WERI-Rb-1 (cell line): ENCODE measurements around the gene NUP188.

Source experiments
- DNase-seq: peaks from one replicate; pipeline ENCODE4 v3.0.0-alpha.2; 2020
- H3K27ac ChIP-seq: fragments of 250-450 bp; sonication (Bioruptor Pico); 2 replicates; pipeline ENCODE4 v1.5.1; 2020; ENCODE audit warnings: mild to moderate bottlenecking, moderate library complexity
- H3K27me3 ChIP-seq: fragments of 250-450 bp; sonication (Bioruptor Pico); 2 replicates; pipeline ENCODE4 v1.5.1; 2021; ENCODE audit warnings: mild to moderate bottlenecking, low read depth, moderate library complexity; ENCODE audit not compliant: insufficient read depth, severe bottlenecking
- H3K36me3 ChIP-seq: fragments of 250-450 bp; sonication (Bioruptor Pico); 2 replicates; pipeline ENCODE4 v1.5.1; 2020; ENCODE audit warnings: mild to moderate bottlenecking, moderate library complexity
- H3K4me3 ChIP-seq: 2 replicates; pipeline ENCODE4 v1.5.1; 2011; ENCODE audit warnings: low read depth, mild to moderate bottlenecking, control low read depth, low read length
- H3K9me3 ChIP-seq: fragments of 250-450 bp; sonication (Bioruptor Pico); 2 replicates; pipeline ENCODE4 v1.5.1; 2021; ENCODE audit warnings: mild to moderate bottlenecking, moderate library complexity; ENCODE audit not compliant: severe bottlenecking
- CTCF ChIP-seq: IDR thresholded peaks from 2 replicates; pipeline ENCODE4 v1.5.1; 2011; ENCODE audit warnings: low read depth, mild to moderate bottlenecking, control low read depth, inconsistent platforms, low read length

NUP188 gene

GRCh38 chr9:128969491-128969890, 22.0 kb downstream of the NUP188 start:
- no peak overlapping the region for H3K27ac ChIP-seq
- H3K27me3 ChIP-seq = no peaks in the 10 kb centered on the region
- peaks cover 94% of the 10 kb centered on the region for H3K36me3 ChIP-seq
- no peak for TF ChIP-seq CTCF
- H3K9me3 ChIP-seq = no peaks in the 10 kb centered on the region
- no peak overlapping the region for H3K4me3 ChIP-seq
- DNase-seq = no peak

- Histone ChIP-seq H3K36me3 (peaks cover 99% of the 10 kb centered on the region), H3K9me3 (no peaks in the 10 kb centered on the region), H3K27me3 (no peaks in the 10 kb centered on the region), H3K4me3 (no peak overlapping the region), H3K27ac (no peak overlapping the region)
- DNase-seq = no peak
- no peak for TF ChIP-seq CTCF
These were observed 25.5 kb downstream of the NUP188 start for GRCh38 chr9:128972956-128973355.

GRCh38 chr9:128979111-128979510, 31.6 kb downstream of the NUP188 start:
- H3K9me3 ChIP-seq = no peaks in the 10 kb centered on the region
- no peak for TF ChIP-seq CTCF
- DNase-seq = no peak
- no peak overlapping the region for H3K27ac ChIP-seq
- H3K27me3 ChIP-seq = no peaks in the 10 kb centered on the region
- no peak overlapping the region for H3K4me3 ChIP-seq
- H3K36me3 ChIP-seq = peaks cover 96% of the 10 kb centered on the region

- no peak for DNase-seq
- no peaks in the 10 kb centered on the region for H3K27me3 ChIP-seq
- no peaks in the 10 kb centered on the region for H3K9me3 ChIP-seq
- peaks cover 100% of the 10 kb centered on the region for H3K36me3 ChIP-seq
- TF ChIP-seq CTCF = no peak
- H3K27ac ChIP-seq = no peak overlapping the region
- H3K4me3 ChIP-seq = no peak overlapping the region
These were observed 36.0 kb downstream of the NUP188 start for GRCh38 chr9:128983536-128983935.

GRCh38 chr9:128986671-128987070, 39.2 kb downstream of the NUP188 start:
- no peaks in the 10 kb centered on the region for H3K9me3 ChIP-seq
- no peak overlapping the region for H3K4me3 ChIP-seq
- no peak for TF ChIP-seq CTCF
- DNase-seq = no peak
- no peak overlapping the region for H3K27ac ChIP-seq
- H3K27me3 ChIP-seq = no peaks in the 10 kb centered on the region
- peaks cover 99% of the 10 kb centered on the region for H3K36me3 ChIP-seq

- Histone ChIP-seq H3K27me3 (no peaks in the 10 kb centered on the region), H3K27ac (no peak overlapping the region), H3K36me3 (peaks cover 98% of the 10 kb centered on the region), H3K4me3 (no peak overlapping the region), H3K9me3 (no peaks in the 10 kb centered on the region)
- no peak for TF ChIP-seq CTCF
- DNase-seq = no peak
These were observed 40.3 kb downstream of the NUP188 start for GRCh38 chr9:128987805-128988204.
